Osteocyte (in vitro differentiated cells): Measurements from ENCODE around the gene ANLN. TPM values are rescaled to one million over a fixed set of nuclear protein-coding genes. Genes with fewer than 3 reads are reported as not detected.

Experiments
- DNase-seq: peaks from one replicate; pipeline ENCODE4 v3.0.0; 2021; ENCODE audit warnings: mixed read lengths; ENCODE audit not compliant: unreplicated experiment; ENCODE audit errors: extremely low spot score
- H3K27ac Mint-ChIP-seq: one replicate; pipeline ENCODE4 v1.8.0; 2021; ENCODE audit warnings: mild to moderate bottlenecking, mixed read lengths; ENCODE audit not compliant: unreplicated experiment
- H3K27me3 Mint-ChIP-seq: one replicate; pipeline ENCODE4 v1.8.0; 2021; ENCODE audit warnings: mixed read lengths; ENCODE audit not compliant: unreplicated experiment
- H3K36me3 Mint-ChIP-seq: one replicate; pipeline ENCODE4 v1.8.0; 2021; ENCODE audit warnings: mixed read lengths; ENCODE audit not compliant: unreplicated experiment
- H3K4me1 Mint-ChIP-seq: one replicate; pipeline ENCODE4 v1.8.0; 2021; ENCODE audit warnings: mixed read lengths; ENCODE audit not compliant: unreplicated experiment
- H3K4me3 Mint-ChIP-seq: one replicate; pipeline ENCODE4 v1.8.0; 2021; ENCODE audit warnings: mild to moderate bottlenecking, moderate library complexity, mixed read lengths; ENCODE audit not compliant: unreplicated experiment
- H3K9me3 Mint-ChIP-seq: one replicate; pipeline ENCODE4 v1.8.0; 2021; ENCODE audit warnings: mixed read lengths; ENCODE audit not compliant: unreplicated experiment
- total RNA-seq: library from RNA; stranded (reverse); gene quantifications from 2 replicates; pipeline ENCODE4 v1.2.1, GENCODE V29; 2021
- TF ChIP-seq, protein P1 (sequence below): fragments of 200-600 bp; sonication (generic); IDR thresholded peaks from 2 replicates; pipeline ENCODE4 v1.5.0; 2021; ENCODE audit warnings: antibody characterized with exemption, mild to moderate bottlenecking, moderate library complexity

ANLN gene
- total RNA-seq, 1 donor from 2014 or later: 37.6 TPM

DNA sequence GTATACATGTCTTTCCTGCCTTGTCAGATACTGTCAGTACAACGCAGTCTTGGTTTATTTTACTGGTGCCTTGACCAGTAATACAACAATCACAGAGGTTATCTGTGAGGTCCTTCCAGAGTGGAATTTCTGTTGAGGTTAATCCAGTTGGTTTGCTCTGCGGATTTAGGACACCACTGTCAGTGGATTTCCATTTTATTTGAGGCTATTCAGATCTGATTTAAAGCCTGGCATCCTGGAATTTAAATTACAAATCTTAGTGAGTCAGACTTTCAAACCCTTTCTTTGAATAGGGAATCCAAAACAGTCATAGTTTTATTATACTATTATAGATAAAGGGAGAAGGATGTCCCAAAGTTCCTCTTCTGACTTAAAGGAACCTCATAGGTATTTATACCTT is 40.5 kb downstream of the ANLN start:
- Mint-ChIP-seq H3K27me3 (no peaks in the 10 kb centered on the region), H3K9me3 (peaks cover 6% of the 10 kb centered on the region), H3K4me3 (no peak overlapping the region), H3K4me1 (peaks cover 14% of the 10 kb centered on the region), H3K27ac (peak overlapping the region; percentile 54), H3K36me3 (peaks cover 18% of the 10 kb centered on the region)
- DNase-seq: no peak
- TF ChIP-seq, protein P1, sequence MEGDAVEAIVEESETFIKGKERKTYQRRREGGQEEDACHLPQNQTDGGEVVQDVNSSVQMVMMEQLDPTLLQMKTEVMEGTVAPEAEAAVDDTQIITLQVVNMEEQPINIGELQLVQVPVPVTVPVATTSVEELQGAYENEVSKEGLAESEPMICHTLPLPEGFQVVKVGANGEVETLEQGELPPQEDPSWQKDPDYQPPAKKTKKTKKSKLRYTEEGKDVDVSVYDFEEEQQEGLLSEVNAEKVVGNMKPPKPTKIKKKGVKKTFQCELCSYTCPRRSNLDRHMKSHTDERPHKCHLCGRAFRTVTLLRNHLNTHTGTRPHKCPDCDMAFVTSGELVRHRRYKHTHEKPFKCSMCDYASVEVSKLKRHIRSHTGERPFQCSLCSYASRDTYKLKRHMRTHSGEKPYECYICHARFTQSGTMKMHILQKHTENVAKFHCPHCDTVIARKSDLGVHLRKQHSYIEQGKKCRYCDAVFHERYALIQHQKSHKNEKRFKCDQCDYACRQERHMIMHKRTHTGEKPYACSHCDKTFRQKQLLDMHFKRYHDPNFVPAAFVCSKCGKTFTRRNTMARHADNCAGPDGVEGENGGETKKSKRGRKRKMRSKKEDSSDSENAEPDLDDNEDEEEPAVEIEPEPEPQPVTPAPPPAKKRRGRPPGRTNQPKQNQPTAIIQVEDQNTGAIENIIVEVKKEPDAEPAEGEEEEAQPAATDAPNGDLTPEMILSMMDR: no peak

DNA sequence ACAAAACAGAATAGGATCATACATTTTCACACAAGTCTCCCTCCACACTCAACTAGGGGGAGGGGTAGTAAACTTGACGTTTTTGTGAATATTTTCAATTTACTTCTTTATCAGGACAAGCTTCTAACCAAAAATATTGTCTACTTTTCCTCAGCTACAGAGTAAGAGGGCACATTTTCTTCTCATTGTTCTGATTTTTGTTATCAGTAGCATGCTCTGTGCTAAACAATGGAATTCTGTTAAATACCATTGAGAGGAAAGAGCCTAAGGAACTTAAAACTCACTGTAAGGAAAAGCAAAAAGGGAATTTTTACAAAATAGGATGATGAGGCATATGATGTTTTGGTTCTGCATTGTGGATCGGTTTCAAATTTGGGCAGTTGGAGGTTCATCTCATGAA is 41.2 kb downstream of the ANLN start:
- peak overlapping the region; percentile 50 for H3K27ac Mint-ChIP-seq

DNA sequence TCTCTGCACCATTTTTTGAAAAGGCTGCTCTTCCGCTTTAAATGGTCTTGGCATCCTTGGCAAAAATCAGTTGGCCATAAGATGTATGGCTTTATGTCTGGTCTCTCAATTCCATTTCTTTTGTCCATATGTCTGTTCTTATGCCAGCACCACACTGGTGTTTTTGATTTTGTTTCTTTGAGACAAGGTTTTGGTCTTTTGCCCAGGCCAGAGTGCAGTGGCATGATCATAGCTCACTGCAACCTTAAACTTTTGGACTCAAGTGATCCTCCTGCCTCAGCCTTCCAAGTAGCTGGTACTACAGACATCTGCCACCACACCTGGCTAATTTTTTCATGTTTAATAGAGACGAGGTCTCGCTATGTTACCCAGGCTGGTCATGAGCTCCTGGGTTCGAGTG is 48.5 kb downstream of the ANLN start:
- TF ChIP-seq, protein P1: no peak
- no peak overlapping the region for H3K4me3 Mint-ChIP-seq
- H3K9me3 Mint-ChIP-seq: no peaks in the 10 kb centered on the region
- H3K27ac Mint-ChIP-seq: no peak overlapping the region
- DNase-seq: no peak
- H3K36me3 Mint-ChIP-seq: peaks cover 11% of the 10 kb centered on the region
- H3K27me3 Mint-ChIP-seq: no peaks in the 10 kb centered on the region
- peaks cover 14% of the 10 kb centered on the region for H3K4me1 Mint-ChIP-seq

More for the DNA sequence above, 41.2 kb downstream of the ANLN start:
- H3K4me3 Mint-ChIP-seq: no peak overlapping the region
- H3K36me3 Mint-ChIP-seq: peaks cover 18% of the 10 kb centered on the region
- peaks cover 6% of the 10 kb centered on the region for H3K9me3 Mint-ChIP-seq
- TF ChIP-seq, protein P1: no peak
- peaks cover 14% of the 10 kb centered on the region for H3K4me1 Mint-ChIP-seq
- no peaks in the 10 kb centered on the region for H3K27me3 Mint-ChIP-seq
- no peak for DNase-seq

DNA sequence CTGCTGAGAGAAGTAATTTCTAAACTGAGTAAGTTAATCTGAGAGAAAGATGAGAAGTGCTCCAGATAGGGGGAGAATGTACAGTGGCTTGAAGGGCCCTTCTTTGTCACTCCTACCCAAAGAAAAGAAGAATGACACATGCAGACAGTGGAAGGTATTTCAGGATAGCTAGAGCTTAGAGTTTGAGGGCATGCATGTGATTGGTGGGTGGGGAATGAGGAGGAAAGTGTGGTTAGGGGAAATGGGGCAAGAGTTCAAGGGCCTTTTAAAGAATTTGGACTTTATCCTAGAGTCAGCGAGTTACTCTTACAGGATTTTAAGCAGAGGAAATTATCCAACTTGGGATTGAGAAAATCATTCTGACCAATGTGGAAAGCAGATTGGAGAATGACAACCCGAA is 50.0 kb downstream of the ANLN start:
- TF ChIP-seq, protein P1: no peak
- Mint-ChIP-seq H3K36me3 (peaks cover 5% of the 10 kb centered on the region), H3K4me3 (no peak overlapping the region), H3K27ac (no peak overlapping the region), H3K4me1 (peaks cover 7% of the 10 kb centered on the region), H3K27me3 (no peaks in the 10 kb centered on the region), H3K9me3 (no peaks in the 10 kb centered on the region)
- DNase-seq: no peak

DNA sequence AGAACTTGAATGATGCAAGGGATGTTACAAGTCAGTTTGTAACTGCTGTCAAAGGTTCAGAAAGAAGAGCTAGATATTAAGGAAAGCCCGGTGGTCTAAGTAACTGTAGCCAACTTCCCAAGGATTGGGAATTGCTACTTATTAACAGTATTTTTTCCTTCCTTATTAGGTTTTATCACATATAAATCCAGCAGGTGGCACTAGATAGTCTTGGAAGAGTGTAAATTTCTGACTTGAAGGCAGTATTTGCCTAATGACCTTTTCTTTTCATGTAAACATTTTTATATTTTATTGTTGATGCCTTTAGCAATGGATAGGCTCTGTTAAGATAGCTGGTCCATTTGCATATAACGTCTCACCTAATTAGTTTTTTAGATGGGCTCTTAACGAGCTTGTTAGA is 51.2 kb downstream of the ANLN start:
- Mint-ChIP-seq H3K27me3 (no peaks in the 10 kb centered on the region), H3K27ac (no peak overlapping the region), H3K4me1 (peaks cover 7% of the 10 kb centered on the region), H3K36me3 (peaks cover 5% of the 10 kb centered on the region), H3K4me3 (no peak overlapping the region), H3K9me3 (no peaks in the 10 kb centered on the region)
- TF ChIP-seq, protein P1: peak; percentile 65
- no peak for DNase-seq
